GM19468 (cell line): ENCODE data around the gene GABRB1.

Experiments
- ATAC-seq: cut with Tn5 transposase; IDR thresholded peaks from one replicate; pipeline ENCODE4 v1.9.1; 2021; ENCODE audit warnings: mild to moderate bottlenecking, moderate library complexity, moderate number of reproducible peaks; ENCODE audit not compliant: unreplicated experiment; ENCODE audit errors: extremely low read depth

Gene GABRB1

DNA sequence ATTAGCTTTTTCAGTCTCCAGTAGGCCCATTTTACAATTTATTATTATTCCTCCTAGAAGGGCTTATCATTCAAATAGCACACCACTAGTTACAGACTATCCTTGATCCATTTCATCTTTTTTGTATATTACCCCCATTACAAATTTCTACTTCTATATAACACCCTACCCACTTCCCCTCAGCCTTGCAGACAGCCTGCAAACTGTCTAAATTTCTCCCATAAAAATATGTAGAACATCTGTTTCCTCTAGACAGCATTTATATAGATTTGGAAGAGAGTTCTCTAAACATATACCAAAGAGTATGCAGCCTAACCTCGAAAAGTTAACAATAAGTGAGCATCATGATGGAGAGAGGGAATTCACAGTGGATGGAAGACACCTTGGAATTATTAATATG, 401.4 kb downstream of the GABRB1 start:
- no peak for ATAC-seq

DNA sequence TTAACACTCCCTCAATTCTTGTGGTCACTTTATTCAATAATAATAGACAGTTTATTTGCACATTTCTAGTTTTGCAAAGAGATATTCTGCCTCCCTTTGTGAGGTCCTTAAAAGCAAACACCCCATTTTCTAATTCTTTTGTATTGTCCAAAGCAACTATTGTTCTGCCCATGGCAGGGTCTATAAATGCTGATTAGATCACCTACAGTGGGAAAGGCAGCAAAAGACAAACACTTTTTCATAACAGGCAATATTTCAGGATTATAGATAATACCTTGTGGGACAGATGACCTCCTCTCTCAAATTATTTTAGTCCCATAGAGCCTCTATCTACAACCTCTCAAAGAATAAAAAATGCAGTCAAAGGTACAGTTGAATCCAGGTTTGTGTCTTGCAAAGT, 403.6 kb downstream of the GABRB1 start:
- ATAC-seq = no peak

DNA sequence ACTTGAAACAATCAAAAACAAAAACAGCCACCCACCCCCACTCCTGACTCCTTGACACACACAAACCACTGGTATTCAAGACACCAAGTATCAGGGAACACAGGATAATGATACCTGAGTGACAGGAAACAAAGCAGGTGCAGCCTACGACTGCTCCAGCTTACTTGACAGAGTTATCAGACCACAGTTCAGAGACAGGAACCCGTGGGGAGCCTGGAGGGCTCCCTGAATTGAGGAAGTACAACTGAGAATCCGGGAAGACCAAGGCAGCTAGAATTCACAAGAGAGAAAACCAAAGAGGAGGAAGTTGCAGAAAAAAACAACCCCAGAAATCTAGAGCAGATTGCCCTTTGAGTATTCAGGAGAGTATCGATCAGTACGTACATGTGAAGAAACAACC, 411.6 kb downstream of the GABRB1 start:
- peak; percentile 63 for ATAC-seq

DNA sequence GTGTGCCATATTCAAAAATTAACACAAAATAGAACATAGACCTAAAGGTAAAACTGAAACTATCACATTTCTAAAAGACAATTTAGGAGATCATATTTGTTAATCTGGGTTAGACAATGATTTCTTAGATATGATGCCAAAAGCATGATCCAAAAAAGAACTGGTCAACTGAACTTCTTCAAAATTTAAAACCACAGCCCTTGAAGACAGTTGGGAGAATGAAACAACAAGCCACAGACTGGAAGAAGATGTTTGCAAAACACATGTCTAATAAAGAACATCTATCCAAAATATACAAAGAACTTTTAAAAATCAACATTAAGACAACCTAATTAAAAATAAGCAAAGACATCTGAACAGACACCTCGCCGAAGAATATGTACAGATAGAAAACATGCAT, 412.7 kb downstream of the GABRB1 start:
- ATAC-seq = no peak

DNA sequence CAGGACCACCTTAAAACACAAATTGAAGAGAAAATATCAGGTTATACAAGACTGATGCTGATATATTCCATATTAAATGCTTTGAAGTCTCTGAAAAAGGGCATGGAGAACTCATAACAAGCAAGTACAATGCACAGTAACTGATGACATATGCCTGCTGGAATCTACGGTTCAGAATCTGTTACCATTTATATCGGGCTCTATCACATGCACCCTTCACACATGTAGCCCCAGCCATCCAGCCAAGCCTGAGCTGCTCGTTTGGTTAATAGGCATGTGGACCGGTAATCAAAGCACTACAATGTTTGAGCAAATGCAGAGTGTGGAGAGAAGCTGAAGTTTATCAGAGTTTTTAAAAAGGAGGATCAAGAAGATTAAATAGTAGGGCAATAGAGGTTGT, 420.3 kb downstream of the GABRB1 start:
- no peak for ATAC-seq

DNA sequence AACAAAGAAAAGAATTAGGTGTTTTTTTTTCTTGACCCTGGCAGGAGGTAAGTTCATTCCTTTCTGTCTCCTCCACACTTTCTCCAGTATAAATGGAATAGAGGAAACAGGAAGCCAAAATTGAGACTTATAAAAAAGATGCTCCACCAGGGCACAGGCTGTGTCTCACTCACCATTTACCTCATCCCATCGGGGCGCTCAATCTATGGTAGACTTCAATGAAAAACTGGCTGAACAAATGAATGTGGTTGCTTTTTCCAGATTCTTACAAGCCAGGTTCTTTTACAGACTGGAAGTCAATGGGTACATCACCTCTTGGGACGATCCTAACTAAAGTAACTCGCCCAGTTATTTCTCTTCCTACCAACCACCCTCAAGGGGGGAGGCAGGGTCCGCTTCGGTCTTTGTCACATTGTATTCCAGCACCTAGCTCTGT, 431.4 kb downstream of the GABRB1 start:
- no peak for ATAC-seq

DNA sequence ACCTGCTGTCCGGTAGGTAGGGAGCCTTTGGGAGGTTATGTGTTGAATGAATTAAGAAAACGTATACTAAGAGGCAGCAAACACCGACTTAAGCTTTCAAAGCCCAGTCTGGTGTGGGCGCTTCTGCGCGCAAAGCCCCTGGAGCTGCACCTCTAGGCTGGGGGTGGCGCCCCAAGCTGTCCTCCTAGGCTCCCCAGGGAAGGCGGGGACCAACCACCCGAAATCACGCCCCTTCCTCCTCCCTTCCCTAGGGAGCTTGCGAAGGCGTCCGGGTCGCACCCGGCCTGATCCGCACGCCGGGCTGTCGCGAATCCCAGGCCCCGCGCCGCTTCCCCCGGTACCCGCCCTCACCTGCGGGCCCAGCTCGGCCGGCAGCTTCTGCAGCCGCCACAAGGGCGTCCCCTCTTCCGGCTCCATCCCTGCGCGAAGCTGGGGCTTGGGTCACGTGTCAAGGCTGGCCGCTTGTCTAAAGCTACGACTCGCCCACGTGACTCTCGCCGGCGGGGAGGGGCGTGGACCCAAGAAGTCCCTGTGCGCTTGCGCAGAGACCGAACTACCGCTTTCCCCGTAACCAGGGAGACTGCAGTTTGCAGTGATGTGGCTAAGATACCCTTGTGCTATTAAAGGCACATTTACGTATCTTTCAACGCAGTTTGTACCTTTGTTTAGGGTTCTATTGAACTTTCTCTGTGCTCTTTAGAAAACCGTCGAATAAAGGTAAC, 432.0 kb downstream of the GABRB1 start, which contains the start of gene COMMD8:
COMMD8 (minus strand) TSS at position 468 of the 722 bp plus-strand sequence; CDS start at position 417, 51 bp downstream.
- peak; percentile 95 for ATAC-seq

DNA sequence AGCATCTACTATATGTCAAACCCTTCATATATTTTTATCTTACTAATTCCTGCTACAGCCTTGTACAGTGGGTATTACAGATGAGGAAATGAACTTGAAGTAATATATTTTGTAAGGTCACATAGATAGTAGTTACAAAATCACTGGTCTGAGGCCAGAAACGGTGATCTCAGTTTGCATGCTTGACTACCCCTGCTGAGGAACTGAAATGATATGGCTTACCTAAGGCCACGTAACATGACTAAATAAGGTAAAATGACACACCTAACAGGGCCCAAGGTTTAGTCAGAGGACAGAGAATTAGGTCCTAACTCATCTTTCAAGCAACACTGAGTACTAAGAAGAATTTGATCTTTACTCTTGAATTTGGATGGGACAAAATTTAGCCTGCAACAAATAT, 433.6 kb downstream of the GABRB1 start:
- ATAC-seq = no peak

DNA sequence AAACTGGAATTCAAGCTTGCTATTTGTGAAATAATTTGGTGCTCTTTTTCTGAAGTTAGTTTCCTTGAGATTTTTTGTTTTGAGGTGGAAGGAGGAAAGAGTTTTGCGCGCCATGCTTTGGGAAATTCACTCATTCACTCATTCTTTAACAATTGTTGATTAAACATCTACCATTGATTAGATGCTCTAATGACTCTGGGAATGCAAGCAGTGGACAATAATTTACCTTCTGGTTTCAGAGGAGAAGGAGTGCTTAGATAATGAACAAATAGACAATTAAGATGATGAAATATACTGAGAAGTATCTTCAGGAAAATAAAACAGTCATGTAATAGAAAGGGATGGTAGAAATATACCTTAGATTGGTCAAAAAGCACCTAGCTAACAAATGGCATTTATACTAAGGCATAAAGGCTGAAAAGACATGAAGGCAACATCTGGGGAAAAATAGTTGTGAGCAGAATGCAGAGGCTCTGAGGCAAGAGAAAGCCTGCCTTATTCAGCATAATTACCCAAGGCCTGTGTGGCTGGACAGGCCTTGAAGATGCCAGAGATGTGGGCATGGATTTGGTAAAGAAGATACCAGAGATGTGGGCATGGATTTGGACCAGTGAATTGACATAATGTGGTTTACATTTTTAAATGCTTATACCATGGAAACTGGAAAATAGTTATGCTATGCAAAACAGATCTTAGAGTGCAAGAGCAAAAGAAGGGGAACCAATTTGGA, 434.9 kb downstream of the GABRB1 start:
- no peak for ATAC-seq

DNA sequence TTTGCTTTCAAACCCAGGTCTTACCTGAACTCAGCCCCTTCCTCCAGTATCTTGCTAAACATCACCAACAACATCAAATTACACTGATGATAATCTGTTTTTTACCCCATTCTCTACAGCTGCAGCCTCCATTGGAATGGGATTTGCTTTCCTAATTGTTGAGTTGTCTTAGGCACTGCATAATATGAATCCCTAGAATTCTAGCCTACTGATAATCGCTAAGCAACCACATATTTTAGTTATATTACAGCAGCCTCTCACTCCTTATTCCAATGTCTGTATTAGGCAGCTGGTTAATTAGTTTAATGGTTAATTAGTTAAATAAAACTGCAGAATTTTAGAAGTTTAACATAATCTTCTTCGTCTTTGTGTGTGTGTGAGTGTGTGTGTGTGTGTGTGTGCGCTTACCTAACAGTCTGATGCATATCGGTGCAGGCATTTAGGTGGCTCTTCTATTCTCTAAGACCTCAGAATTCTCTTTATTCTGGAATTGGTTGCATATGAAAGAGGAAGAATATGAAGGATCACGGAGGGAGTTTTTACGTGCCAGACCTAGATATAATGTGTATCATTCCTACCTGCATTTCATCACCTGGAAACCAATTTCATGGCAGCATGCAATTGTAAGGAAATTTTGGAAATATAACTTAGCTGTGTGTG, 437.5 kb downstream of the GABRB1 start:
- no peak for ATAC-seq

DNA sequence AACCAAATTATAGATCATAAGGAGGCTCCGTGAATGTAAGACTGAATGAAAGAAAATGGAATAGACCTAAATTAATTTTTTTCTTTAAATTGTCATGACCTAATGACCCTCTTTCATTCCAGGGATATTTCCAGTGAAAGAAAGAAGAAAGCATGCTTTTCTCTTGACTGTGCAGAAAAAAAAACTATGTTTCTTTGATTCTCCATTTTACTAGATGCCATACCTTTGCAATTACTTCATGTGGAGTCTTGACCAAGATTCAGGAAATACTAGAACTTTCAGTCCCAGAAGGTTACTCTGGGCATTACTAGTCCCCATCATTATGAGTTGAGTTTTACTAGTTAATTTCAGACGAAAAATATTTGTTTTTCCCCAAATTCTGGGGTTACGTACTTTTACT, 438.6 kb downstream of the GABRB1 start:
- no peak for ATAC-seq

DNA sequence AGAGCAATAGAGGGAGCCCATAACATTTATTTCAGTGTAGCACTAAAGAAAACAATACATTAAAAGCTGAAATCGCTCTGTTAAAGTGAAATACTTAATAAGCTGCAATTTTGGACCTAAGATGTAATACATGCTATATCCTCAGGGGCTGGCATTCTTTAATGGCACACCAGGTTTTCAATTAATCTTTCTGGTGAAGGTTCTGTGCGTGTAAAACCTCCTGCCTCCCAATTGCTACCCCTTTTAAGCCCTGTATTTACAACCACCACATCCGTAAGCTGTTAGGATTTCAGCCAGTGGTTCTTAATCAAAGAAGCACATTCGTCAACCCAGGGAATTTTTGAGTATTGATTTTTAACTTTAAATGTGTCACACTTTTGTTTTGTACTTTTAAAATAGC, 439.7 kb downstream of the GABRB1 start:
- ATAC-seq = no peak

DNA sequence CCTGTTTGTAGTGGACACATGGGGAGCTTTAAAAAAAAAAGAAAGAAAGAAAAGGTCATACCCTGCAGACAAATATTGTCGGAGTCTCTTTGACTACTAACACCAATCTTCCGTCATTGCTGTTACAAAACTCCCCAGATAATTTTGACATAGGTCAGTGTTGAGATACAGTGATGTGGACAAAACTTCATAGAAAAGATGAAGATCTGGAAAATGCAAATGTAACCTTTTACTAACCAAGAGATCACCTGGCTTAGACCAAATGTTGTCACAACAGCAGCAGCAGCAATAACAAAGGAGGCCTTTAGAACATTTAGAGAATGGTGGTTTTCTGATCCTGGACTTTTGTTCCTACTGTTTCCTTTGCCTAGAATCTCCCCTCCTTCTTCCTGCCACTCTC, 440.2 kb downstream of the GABRB1 start:
- ATAC-seq = no peak

DNA sequence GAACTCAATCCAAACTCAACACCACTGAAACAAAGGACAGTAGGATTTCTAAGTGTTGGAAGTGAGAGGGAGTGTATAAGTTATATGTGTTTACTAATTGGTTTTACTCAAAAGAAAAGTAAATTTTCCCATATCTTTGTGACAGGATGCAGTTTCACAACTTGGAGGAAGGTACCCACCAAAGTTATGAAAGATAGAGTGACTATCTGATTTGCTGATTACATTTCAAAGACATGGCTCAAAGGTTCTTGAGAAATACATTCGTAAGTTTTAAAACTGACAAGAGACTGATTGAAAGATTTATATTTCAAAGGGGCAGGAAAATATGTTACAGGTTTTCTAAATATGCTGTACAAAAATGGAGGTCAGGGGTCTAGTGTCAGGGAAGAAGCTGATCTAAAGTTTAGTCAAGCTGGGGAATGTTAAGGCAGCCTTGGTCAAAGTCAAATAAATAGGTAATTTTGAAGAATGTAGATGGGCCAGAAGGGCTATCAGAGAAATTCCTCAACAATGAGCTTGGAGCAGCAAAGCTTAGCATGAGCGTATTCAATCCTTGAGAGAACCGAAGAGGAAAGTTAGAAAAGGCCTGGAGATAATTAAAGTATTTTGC, 441.9 kb downstream of the GABRB1 start:
- ATAC-seq = no peak

DNA sequence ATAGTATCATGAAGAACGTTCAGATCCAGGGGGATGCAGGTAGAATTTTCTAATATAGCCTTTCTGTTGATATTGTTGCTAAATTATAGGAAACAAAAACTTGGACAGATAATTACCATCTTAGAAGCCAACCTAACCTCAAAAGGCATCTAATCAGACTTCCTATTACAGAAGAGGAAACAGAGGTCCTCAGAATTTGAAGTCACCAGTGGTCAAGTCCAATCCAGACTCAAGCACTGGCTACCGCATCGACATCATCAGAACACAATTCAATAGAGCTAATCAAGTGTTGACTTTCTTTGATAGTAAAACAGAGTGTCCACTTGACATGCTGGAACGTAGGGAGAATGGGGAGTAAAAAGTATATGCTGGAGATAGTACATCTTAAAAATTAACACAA, 443.4 kb downstream of the GABRB1 start:
- no peak for ATAC-seq

DNA sequence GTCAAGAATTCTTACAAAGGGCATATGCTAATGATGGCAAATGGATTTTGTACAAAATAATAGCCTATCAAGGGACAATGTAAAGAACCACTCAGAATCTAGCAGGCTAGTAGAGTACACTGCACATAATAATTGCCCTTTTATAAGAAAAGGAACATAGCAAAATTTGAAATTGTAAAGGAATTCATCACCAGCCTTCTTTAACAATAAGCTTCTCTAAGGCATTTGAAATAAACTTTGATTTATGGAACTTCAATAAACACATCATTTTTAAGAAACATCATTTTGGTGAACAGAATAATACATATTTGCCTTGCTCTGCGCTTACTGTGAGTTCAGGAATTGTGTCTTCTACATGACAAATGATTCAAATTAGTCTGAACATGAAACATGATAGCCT, 444.0 kb downstream of the GABRB1 start:
- no peak for ATAC-seq
